Measurements from ENCODE around the gene PKM. TPM values are rescaled to one million over a fixed set of nuclear protein-coding genes. Genes with fewer than 3 reads are reported as not detected.
A peak's percentile ranks its signal among the peaks of the same experiment; 100 is the strongest.

The PKM gene
- polyA plus RNA-seq, 3 donors: 681 to 786 (median 709) TPM

- DNase-seq (ENCODE audit: low read depth in 3 of 3, low spot score in 2 of 3): no peak
These were observed 5.5 kb upstream of the PKM start for GRCh38 chr15:72236381-72237003.

GRCh38 chr15:72235298-72235697 is 4.3 kb upstream of the PKM start:
- no peak for DNase-seq (ENCODE audit: low read depth in 3 of 3, low spot score in 2 of 3)

- no peak for DNase-seq (ENCODE audit: low read depth in 3 of 3, low spot score in 2 of 3)
These were observed 2.8 kb upstream of the PKM start for GRCh38 chr15:72233769-72234168.

- DNase-seq (ENCODE audit: low read depth in 3 of 3, low spot score in 2 of 3): no peak
These were observed 966 bp upstream of the PKM start for GRCh38 chr15:72231833-72232478.

- DNase-seq (ENCODE audit: low read depth in 3 of 3, low spot score in 2 of 3): peak in 2 of 3 donors; percentile 72 to 91
These were observed 559 bp downstream of the PKM start for GRCh38 chr15:72230197-72231065.

GRCh38 chr15:72229947-72230196 is 1.1 kb downstream of the PKM start:
- DNase-seq (ENCODE audit: low read depth in 3 of 3, low spot score in 2 of 3): no peak

GRCh38 chr15:72229076-72229946 is 1.7 kb downstream of the PKM start:
- no peak for DNase-seq (ENCODE audit: low read depth in 3 of 3, low spot score in 2 of 3)

- DNase-seq (ENCODE audit: low read depth in 3 of 3, low spot score in 2 of 3): no peak
These were observed 3.3 kb downstream of the PKM start for GRCh38 chr15:72227720-72228119.

- no peak for DNase-seq (ENCODE audit: low read depth in 3 of 3, low spot score in 2 of 3)
These were observed 3.8 kb downstream of the PKM start for GRCh38 chr15:72227192-72227586.

- no peak for DNase-seq (ENCODE audit: low read depth in 3 of 3, low spot score in 2 of 3)
These were observed 7.7 kb downstream of the PKM start for GRCh38 chr15:72223278-72223677.

GRCh38 chr15:72222393-72222792 is 8.6 kb downstream of the PKM start:
- DNase-seq (ENCODE audit: low read depth in 3 of 3, low spot score in 2 of 3): no peak

GRCh38 chr15:72220687-72221086 is 10.3 kb downstream of the PKM start:
- DNase-seq (ENCODE audit: low read depth in 3 of 3, low spot score in 2 of 3): no peak

GRCh38 chr15:72217216-72217615 is 13.8 kb downstream of the PKM start:
- DNase-seq (ENCODE audit: low read depth in 3 of 3, low spot score in 2 of 3): no peak

GRCh38 chr15:72216079-72216478 is 14.9 kb downstream of the PKM start:
- no peak for DNase-seq (ENCODE audit: low read depth in 3 of 3, low spot score in 2 of 3)

GRCh38 chr15:72207558-72208085 is 23.4 kb downstream of the PKM start:
- DNase-seq (ENCODE audit: low read depth in 3 of 3, low spot score in 2 of 3): no peak

GRCh38 chr15:72206677-72207000 is 24.4 kb downstream of the PKM start:
- no peak for DNase-seq (ENCODE audit: low read depth in 3 of 3, low spot score in 2 of 3)

GRCh38 chr15:72205896-72206676 is 24.9 kb downstream of the PKM start:
- no peak for DNase-seq (ENCODE audit: low read depth in 3 of 3, low spot score in 2 of 3)

GRCh38 chr15:72205273-72205672 is 25.7 kb downstream of the PKM start:
- DNase-seq (ENCODE audit: low read depth in 3 of 3, low spot score in 2 of 3): no peak

GRCh38 chr15:72203507-72203837 is 27.5 kb downstream of the PKM start:
- no peak for DNase-seq (ENCODE audit: low read depth in 3 of 3, low spot score in 2 of 3)

- no peak for DNase-seq (ENCODE audit: low read depth in 3 of 3, low spot score in 2 of 3)
These were observed 28.0 kb downstream of the PKM start for GRCh38 chr15:72202801-72203506.

All from right renal cortex interstitium (tissue), 3 donors.